Fibroblast of lung (primary cell): ENCODE results near the gene KCTD4. TPM values are rescaled to one million over a fixed set of nuclear protein-coding genes. Genes with fewer than 3 reads are reported as not detected.

Experiments used
- DNase-seq, 2 donors: peaks; one replicate each; pipeline versions ENCODE4 v3.0.0 to v3.0.0-alpha.2; 2010; ENCODE audit warnings: low read depth in 2 of 2
- H2AFZ ChIP-seq: 2 replicates; pipeline ENCODE4 v1.5.1; 2012; ENCODE audit warnings: low read length, control low read depth, inconsistent platforms
- H3K27ac ChIP-seq: 2 replicates; pipeline ENCODE4 v1.5.1; 2011; ENCODE audit warnings: low read length, control low read depth; ENCODE audit not compliant: insufficient read depth
- H3K27me3 ChIP-seq: 2 replicates; pipeline ENCODE4 v1.5.1; 2011; ENCODE audit warnings: mild to moderate bottlenecking, low read length; ENCODE audit not compliant: control insufficient read depth, insufficient read depth
- H3K36me3 ChIP-seq: 2 replicates; pipeline ENCODE4 v1.5.1; 2011; ENCODE audit warnings: low read length; ENCODE audit not compliant: control insufficient read depth, insufficient read depth
- H3K4me1 ChIP-seq: 2 replicates; pipeline ENCODE4 v1.5.1; 2011; ENCODE audit warnings: low read length; ENCODE audit not compliant: control insufficient read depth, insufficient read depth; ENCODE audit errors: extremely low read depth
- H3K4me2 ChIP-seq: 2 replicates; pipeline ENCODE4 v1.5.1; 2011; ENCODE audit warnings: low read length, control low read depth; ENCODE audit not compliant: insufficient read depth; ENCODE audit errors: extremely low read depth
- H3K4me3 ChIP-seq, 4 experiments: fragments of 200-600 bp in 1 of 4; sonication (generic) in 1 of 4; replicated peaks in 1 of 4; 2 replicates each; pipeline ENCODE4 v1.5.1; 2011 to 2016; ENCODE audit warnings: low read length in 4 of 4, low read depth in 3 of 4, mild to moderate bottlenecking in 3 of 4, control low read depth in 2 of 4, inconsistent platforms in 1 of 4, mixed read lengths in 1 of 4; ENCODE audit not compliant: insufficient read depth in 1 of 4; ENCODE audit errors: control extremely low read depth in 1 of 4
- H3K79me2 ChIP-seq: 2 replicates; pipeline ENCODE4 v1.5.1; 2012; ENCODE audit warnings: mild to moderate bottlenecking, low read length, inconsistent platforms; ENCODE audit not compliant: control insufficient read depth, insufficient read depth
- H3K9ac ChIP-seq: 2 replicates; pipeline ENCODE4 v1.5.1; 2011; ENCODE audit warnings: mild to moderate bottlenecking, low read length, control low read depth; ENCODE audit not compliant: insufficient read depth
- H3K9me3 ChIP-seq: 2 replicates; pipeline ENCODE4 v1.5.1; 2012; ENCODE audit warnings: low read depth, low read length; ENCODE audit not compliant: control insufficient read depth, insufficient read depth
- H4K20me1 ChIP-seq: 2 replicates; pipeline ENCODE4 v1.5.1; 2011; ENCODE audit warnings: low read length; ENCODE audit not compliant: control insufficient read depth, insufficient read depth; ENCODE audit errors: extremely low read depth
- EZH2 ChIP-seq: IDR thresholded peaks from 2 replicates; pipeline ENCODE4 v1.5.1; 2012; ENCODE audit warnings: low read length, control low read depth, mild to moderate bottlenecking; ENCODE audit errors: missing control alignments
- polyA plus RNA-seq, 2 donors: library from polyadenylated mRNA; depleted of rRNA in 1 of 2; stranded (reverse) in 1 of 2; unstranded in 1 of 2; fragments of >200 nt; gene quantifications; 2 replicates each; pipeline ENCODE4 v1.2.1, GENCODE V29; 2011 to 2012; ENCODE audit warnings: missing spikeins in 1 of 2
- total RNA-seq: library from RNA; depleted of rRNA; stranded (reverse); fragments of >200 nt; gene quantifications from 2 replicates; pipeline ENCODE4 v1.2.1, GENCODE V29; 2014
- TF ChIP-seq, protein P1 (sequence below), 2 donors: IDR thresholded peaks in 1 of 2; conservative IDR thresholded peaks in 1 of 2; 1 replicate in 1 of 2; 2 replicates in 1 of 2; pipeline ENCODE4 v1.5.1; 2011 to 2012; ENCODE audit warnings: low read length in 2 of 2, control low read depth in 1 of 2, inconsistent platforms in 1 of 2, low read depth in 1 of 2, mild to moderate bottlenecking in 1 of 2

KCTD4 gene
- total and polyA plus RNA-seq, 2 donors (not counting 1 experiment from before 2014, with no cell fraction given): under 0.01 to 0.54 TPM

DNA sequence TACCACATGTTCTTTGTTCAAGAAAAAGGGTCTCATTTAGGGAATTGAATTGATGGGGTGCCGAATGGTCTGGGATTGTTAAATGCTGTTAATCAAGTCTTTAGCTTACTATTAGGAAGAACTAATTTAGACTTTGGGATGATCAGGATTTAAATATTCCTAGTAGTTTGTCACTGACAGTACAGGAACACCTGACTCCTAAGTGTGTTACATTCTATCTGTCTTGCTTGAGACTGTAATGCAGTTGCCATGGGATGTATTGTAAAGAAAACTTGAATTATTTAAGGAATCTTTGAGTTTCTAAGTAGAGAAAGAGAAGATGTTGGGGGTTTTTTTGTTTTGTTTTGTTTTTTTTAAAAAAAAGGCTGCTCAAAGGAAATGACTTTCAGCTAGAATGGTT, 17.8 kb upstream of the KCTD4 start:
- H4K20me1 ChIP-seq: no peaks in the 10 kb centered on the region
- H2AFZ ChIP-seq: no peak overlapping the region
- H3K9me3 ChIP-seq: no peaks in the 10 kb centered on the region
- H3K4me3 ChIP-seq: no peak overlapping the region
- peaks cover 2% of the 10 kb centered on the region for H3K4me1 ChIP-seq
- H3K27ac ChIP-seq: no peak overlapping the region
- no peaks in the 10 kb centered on the region for H3K36me3 ChIP-seq
- no peak overlapping the region for H3K4me2 ChIP-seq
- no peak for DNase-seq
- H3K79me2 ChIP-seq: no peaks in the 10 kb centered on the region
- no peaks in the 10 kb centered on the region for H3K27me3 ChIP-seq
- no peak overlapping the region for H3K9ac ChIP-seq
- no peak for TF ChIP-seq EZH2
- TF ChIP-seq, protein P1, sequence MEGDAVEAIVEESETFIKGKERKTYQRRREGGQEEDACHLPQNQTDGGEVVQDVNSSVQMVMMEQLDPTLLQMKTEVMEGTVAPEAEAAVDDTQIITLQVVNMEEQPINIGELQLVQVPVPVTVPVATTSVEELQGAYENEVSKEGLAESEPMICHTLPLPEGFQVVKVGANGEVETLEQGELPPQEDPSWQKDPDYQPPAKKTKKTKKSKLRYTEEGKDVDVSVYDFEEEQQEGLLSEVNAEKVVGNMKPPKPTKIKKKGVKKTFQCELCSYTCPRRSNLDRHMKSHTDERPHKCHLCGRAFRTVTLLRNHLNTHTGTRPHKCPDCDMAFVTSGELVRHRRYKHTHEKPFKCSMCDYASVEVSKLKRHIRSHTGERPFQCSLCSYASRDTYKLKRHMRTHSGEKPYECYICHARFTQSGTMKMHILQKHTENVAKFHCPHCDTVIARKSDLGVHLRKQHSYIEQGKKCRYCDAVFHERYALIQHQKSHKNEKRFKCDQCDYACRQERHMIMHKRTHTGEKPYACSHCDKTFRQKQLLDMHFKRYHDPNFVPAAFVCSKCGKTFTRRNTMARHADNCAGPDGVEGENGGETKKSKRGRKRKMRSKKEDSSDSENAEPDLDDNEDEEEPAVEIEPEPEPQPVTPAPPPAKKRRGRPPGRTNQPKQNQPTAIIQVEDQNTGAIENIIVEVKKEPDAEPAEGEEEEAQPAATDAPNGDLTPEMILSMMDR (conservative IDR thresholded peaks at IDR 0.05 in 1 of 2, IDR thresholded peaks at IDR 0.05 in 1 of 2; ENCODE audit: low read depth in 1 of 2, low read length in 2 of 2): no peak

DNA sequence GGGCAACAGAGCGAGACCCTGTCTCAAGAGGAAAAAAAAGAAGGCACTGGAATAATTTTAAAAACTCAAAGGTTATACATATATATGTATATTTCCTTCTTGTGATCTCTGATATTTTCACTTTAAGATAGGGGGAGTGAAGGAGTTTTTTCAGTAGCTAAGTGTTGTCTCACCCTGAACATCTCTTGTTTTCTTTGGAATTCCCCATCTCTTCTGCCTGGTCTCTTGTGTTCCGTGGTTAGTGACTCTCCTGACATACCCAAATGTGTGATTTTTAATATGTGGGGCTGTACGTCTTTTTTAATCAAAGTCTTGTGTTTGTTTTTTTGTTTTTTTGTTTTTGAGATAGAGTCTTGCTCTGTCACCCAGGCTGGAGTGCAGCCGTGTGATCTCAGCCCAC, 15.3 kb upstream of the KCTD4 start:
- H3K4me2 ChIP-seq: no peak overlapping the region
- no peaks in the 10 kb centered on the region for H3K9me3 ChIP-seq
- no peaks in the 10 kb centered on the region for H4K20me1 ChIP-seq
- no peak overlapping the region for H3K9ac ChIP-seq
- H3K4me3 ChIP-seq: no peak overlapping the region
- no peak overlapping the region for H3K27ac ChIP-seq
- no peak for TF ChIP-seq EZH2
- TF ChIP-seq, protein P1 (conservative IDR thresholded peaks at IDR 0.05 in 1 of 2, IDR thresholded peaks at IDR 0.05 in 1 of 2; ENCODE audit: low read depth in 1 of 2, low read length in 2 of 2): no peak
- no peaks in the 10 kb centered on the region for H3K36me3 ChIP-seq
- no peaks in the 10 kb centered on the region for H3K4me1 ChIP-seq
- H3K79me2 ChIP-seq: no peaks in the 10 kb centered on the region
- no peak overlapping the region for H2AFZ ChIP-seq
- DNase-seq: no peak
- no peaks in the 10 kb centered on the region for H3K27me3 ChIP-seq

DNA sequence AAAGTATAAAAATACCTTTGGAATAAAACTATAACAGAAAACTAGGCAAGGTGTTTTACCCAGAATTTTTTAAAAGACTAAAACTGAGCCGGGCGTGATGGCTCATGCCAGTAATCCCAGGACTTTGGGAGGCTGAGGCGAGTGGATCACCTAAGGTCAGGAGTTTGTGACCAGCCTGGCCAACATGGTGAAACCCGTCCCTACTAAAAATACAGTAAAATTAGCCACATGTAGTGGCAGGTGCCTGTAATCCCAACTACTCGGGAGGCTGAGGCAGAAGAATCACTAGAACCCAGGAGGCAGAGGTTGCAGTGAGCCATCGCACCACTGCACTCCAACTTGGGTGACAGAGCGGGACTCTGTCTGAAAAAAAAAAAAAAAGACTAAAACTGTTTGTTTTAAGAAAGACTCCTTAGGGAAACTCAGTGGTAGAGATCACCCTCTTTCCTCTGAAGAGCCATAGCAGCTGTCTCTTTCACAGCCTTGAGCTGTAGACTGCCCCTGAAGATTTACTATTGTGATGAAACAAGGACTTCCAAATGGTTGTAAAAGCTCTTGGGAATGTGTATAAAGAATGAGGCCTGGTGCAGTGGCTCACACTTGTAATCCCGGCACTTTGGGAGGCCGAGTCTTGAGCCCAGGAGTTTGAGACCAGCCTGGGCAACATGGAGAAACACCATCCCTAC, 14.7 kb upstream of the KCTD4 start:
- Histone ChIP-seq H3K4me1 (no peaks in the 10 kb centered on the region), H3K79me2 (no peaks in the 10 kb centered on the region), H3K9ac (no peak overlapping the region), H3K9me3 (no peaks in the 10 kb centered on the region), H2AFZ (no peak overlapping the region), H4K20me1 (no peaks in the 10 kb centered on the region), H3K4me2 (no peak overlapping the region), H3K4me3 (no peak overlapping the region), H3K36me3 (no peaks in the 10 kb centered on the region), H3K27me3 (no peaks in the 10 kb centered on the region), H3K27ac (no peak overlapping the region)
- no peak for DNase-seq
- TF ChIP-seq EZH2: no peak
- TF ChIP-seq, protein P1 (conservative IDR thresholded peaks at IDR 0.05 in 1 of 2, IDR thresholded peaks at IDR 0.05 in 1 of 2; ENCODE audit: low read depth in 1 of 2, low read length in 2 of 2): no peak
